BJ (cell line): Measurements from ENCODE around the gene AP2A1. TPM values are rescaled to one million over a fixed set of nuclear protein-coding genes. Genes with fewer than 3 reads are reported as not detected.

ENCODE experiments used
- CTCF ChIA-PET: fragments of 350-600 bp; formaldehyde crosslinking; extraction: SDS; loops from one replicate; lab custom pipeline; 2021; ENCODE audit warnings: antibody characterized with exemption, inconsistent platforms; lab: Yijun Ruan, JAX
- POLR2A ChIA-PET: fragments of 300-600 bp; sonication (Branson Sonifier 250); formaldehyde crosslinking; extraction: SDS; loops from one replicate; lab custom pipeline; 2021; ENCODE audit warnings: antibody characterized with exemption; lab: Charles Lee
- DNase-seq: peaks from one replicate; pipeline ENCODE4 v3.0.0-alpha.2; 2011; ENCODE audit warnings: low read depth
- H3K27me3 ChIP-seq: 2 replicates; pipeline ENCODE4 v1.6.0; 2011; ENCODE audit warnings: low read length; ENCODE audit not compliant: control insufficient read depth, insufficient read depth
- H3K36me3 ChIP-seq: 2 replicates; pipeline ENCODE4 v1.5.1; 2011; ENCODE audit warnings: low read length; ENCODE audit not compliant: control insufficient read depth, insufficient read depth
- H3K4me3 ChIP-seq: 2 replicates; pipeline ENCODE4 v1.5.1; 2011; ENCODE audit warnings: low read depth, mild to moderate bottlenecking, control low read depth, low read length
- polyA plus RNA-seq: library from polyadenylated mRNA; depleted of rRNA; stranded (reverse); fragments of >200 nt; gene quantifications from 2 replicates; pipeline ENCODE4 v1.2.3, GENCODE V29; 2011
- TF ChIP-seq, protein P1 (sequence below): IDR thresholded peaks from 2 replicates; pipeline ENCODE4 v1.5.1; 2011; ENCODE audit warnings: low read depth, mild to moderate bottlenecking, control low read depth, inconsistent platforms, low read length, moderate library complexity; ENCODE audit not compliant: insufficient read depth

AP2A1 gene
- polyA plus RNA-seq, 1 experiment = 153 TPM

DNA sequence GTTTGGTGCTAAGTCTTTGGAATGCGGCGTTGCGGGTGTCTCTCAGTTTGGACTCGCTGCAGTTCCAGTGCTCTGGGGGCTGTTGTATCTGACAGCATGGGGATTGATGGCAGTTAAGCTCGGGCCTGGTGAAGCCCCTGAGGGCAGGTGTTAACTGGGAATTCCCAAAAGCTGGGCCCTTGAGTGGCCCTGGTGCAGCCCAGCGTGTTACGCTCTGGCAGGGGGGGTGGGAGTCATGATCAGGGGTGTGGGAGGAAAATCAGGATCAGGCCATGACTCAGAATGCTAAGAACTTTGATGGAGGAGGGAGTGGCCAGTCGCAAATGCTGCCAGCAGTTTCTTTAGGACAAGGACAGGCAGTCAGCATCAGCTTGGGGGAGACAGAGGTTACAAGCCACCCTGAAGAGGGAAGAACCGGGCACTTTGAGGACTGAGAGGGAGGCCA is 19.6 kb downstream of the AP2A1 start:
- Histone ChIP-seq H3K27me3 (no peaks in the 10 kb centered on the region), H3K4me3 (no peak overlapping the region), H3K36me3 (peaks cover 25% of the 10 kb centered on the region)
- ChIA-PET CTCF (interaction anchor here (0.7 kb wide), 1 partner anchor 503 kb away, joined by 3 read pairs; no protein-coding TSS in a partner anchor), POLR2A (interaction anchor here (0.7 to 1.2 kb wide), 2 partner anchors 16 to 30 kb away, joined by 4 to 5 read pairs; no protein-coding TSS in a partner anchor)
- TF ChIP-seq, protein P1, sequence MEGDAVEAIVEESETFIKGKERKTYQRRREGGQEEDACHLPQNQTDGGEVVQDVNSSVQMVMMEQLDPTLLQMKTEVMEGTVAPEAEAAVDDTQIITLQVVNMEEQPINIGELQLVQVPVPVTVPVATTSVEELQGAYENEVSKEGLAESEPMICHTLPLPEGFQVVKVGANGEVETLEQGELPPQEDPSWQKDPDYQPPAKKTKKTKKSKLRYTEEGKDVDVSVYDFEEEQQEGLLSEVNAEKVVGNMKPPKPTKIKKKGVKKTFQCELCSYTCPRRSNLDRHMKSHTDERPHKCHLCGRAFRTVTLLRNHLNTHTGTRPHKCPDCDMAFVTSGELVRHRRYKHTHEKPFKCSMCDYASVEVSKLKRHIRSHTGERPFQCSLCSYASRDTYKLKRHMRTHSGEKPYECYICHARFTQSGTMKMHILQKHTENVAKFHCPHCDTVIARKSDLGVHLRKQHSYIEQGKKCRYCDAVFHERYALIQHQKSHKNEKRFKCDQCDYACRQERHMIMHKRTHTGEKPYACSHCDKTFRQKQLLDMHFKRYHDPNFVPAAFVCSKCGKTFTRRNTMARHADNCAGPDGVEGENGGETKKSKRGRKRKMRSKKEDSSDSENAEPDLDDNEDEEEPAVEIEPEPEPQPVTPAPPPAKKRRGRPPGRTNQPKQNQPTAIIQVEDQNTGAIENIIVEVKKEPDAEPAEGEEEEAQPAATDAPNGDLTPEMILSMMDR = no peak
- DNase-seq = no peak

DNA sequence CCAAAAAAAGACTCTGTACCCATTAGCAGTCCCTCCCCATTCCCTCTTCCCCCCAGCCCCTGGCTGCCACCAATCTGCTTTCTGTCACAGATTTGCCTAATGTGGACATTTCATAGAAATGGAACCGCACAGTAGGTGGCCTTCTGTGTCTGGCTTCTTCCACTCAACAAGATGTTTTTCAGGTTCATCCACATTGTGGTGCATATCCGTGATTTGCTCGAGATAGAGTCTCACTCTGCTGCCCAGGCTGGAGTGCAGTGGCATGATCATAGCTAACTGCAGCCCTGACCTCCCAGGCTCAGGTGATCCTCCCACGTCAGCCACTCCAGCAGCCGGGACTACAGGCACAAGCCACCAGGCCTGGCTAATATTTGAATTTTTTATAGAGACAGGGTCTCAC is 20.9 kb downstream of the AP2A1 start:
- ChIA-PET POLR2A (no interaction called here), CTCF (interaction anchor here (0.6 kb wide), 1 partner anchor 66 kb away, joined by 4 read pairs; no protein-coding TSS in a partner anchor)
- no peak for DNase-seq
- Histone ChIP-seq H3K4me3 (no peak overlapping the region), H3K36me3 (peaks cover 31% of the 10 kb centered on the region), H3K27me3 (no peaks in the 10 kb centered on the region)
- TF ChIP-seq, protein P1 = no peak

DNA sequence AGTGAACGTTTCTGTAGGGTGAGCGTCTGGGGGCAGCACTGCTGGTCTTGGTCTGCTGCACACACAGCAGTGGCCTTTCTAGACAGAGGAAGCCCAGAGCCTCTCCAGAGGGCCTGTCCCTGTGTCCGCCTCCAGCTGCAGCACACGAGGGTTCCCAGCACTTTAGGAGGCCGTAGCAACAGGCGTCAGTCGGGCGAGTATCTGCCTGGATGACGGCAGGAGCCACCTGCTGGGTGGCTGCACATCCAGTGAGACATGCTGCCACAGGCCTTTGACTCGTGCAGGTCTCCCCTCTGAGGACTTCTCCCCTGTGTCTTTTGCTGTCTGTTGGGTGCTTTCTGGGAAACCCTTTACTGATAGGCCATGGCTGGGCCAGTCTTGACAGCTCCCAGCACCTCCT is 22.1 kb downstream of the AP2A1 start:
- Histone ChIP-seq H3K4me3 (no peak overlapping the region), H3K36me3 (peaks cover 34% of the 10 kb centered on the region), H3K27me3 (no peaks in the 10 kb centered on the region)
- ChIA-PET POLR2A (no interaction called here), CTCF (interaction anchor here (0.6 to 1.2 kb wide), 2 partner anchors 72 to 242 kb away, joined by 3 read pairs; no protein-coding TSS in a partner anchor)
- no peak for DNase-seq
- TF ChIP-seq, protein P1 = no peak

DNA sequence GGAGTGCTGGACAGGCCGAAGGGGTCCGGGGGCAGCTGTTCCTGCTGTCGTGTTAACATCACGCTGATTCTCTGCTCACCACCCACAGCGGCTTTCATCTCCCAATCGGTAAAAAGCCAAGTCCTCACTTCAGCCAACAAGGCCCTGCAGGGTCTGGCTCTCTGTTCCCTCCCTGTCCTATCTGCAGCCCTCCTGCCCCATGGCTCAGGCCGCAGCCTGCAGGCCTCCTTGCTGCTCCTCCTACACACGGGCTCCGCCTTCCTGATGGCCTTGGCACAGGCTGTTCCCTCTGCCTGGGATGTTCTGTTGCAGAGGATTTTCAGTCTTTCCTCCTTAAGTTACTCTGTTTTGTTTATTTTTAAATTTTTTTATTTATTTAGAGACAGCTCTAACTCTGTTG is 24.1 kb downstream of the AP2A1 start:
- no peak overlapping the region for H3K4me3 ChIP-seq
- DNase-seq = no peak
- no peaks in the 10 kb centered on the region for H3K27me3 ChIP-seq
- H3K36me3 ChIP-seq = peaks cover 47% of the 10 kb centered on the region
- TF ChIP-seq, protein P1 = no peak
- ChIA-PET POLR2A (no interaction called here), CTCF (no interaction called here)

DNA sequence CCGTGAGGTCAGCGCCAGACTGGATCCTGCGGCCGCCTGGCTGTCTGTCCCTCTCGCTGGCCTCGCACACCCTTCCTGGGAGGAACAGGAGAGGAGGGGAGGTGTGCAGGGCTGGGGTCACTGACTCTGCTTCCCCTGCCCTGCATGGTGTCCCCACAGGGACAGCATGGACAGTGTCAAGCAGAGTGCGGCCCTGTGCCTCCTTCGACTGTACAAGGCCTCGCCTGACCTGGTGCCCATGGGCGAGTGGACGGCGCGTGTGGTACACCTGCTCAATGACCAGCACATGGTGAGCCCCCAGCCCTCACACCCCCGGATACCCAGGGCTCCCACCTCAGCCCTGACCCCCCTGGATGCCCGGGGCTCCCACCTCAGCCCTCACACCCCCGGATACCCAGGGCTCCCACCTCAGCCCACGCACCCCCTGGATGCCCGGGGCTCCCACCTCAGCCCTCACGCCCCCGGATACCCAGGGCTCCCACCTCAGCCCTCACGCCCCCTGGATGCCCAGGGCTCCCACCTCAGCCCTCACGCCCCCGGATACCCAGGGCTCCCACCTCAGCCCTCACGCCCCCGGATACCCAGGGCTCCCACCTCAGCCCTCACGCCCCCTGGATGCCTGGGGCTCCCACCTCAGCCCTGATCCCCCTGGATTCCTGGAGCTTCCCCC is 25.1 kb downstream of the AP2A1 start:
- CTCF ChIA-PET = no interaction called here

More for the DNA sequence above, 25.1 kb downstream of the AP2A1 start:
- Histone ChIP-seq H3K4me3 (no peak overlapping the region), H3K36me3 (peaks cover 57% of the 10 kb centered on the region), H3K27me3 (no peaks in the 10 kb centered on the region)
- TF ChIP-seq, protein P1 = no peak
- POLR2A ChIA-PET = no interaction called here
- no peak for DNase-seq
